SKM-1 (cell line): Measurements from ENCODE around the gene CYP46A1.

Source experiments
- DNase-seq: peaks from one replicate; lab custom pipeline; 2025; ENCODE audit not compliant: unreplicated experiment; lab: John Stamatoyannopoulos, UW

Gene CYP46A1

GRCh38 chr14:99727096-99727870, 43.2 kb downstream of the CYP46A1 start:
- DNase-seq = no peak

- DNase-seq = no peak
Measured at GRCh38 chr14:99728231-99728920, 44.3 kb downstream of the CYP46A1 start.

GRCh38 chr14:99728981-99729451, 44.9 kb downstream of the CYP46A1 start:
- DNase-seq = no peak

- no peak for DNase-seq
Measured at GRCh38 chr14:99729991-99730875, 46.1 kb downstream of the CYP46A1 start.

GRCh38 chr14:99730876-99731546, 46.9 kb downstream of the CYP46A1 start:
- no peak for DNase-seq

- no peak for DNase-seq
Measured at GRCh38 chr14:99731547-99732435, 47.7 kb downstream of the CYP46A1 start.

- DNase-seq = no peak
Measured at GRCh38 chr14:99732436-99733210, 48.5 kb downstream of the CYP46A1 start.

GRCh38 chr14:99733211-99733539, 49.1 kb downstream of the CYP46A1 start:
- no peak for DNase-seq

- no peak for DNase-seq
Measured at GRCh38 chr14:99733540-99734405, 49.7 kb downstream of the CYP46A1 start.

- DNase-seq = no peak
Measured at GRCh38 chr14:99734406-99735051, 50.4 kb downstream of the CYP46A1 start.

GRCh38 chr14:99735189-99736135, 51.4 kb downstream of the CYP46A1 start:
- DNase-seq = no peak

GRCh38 chr14:99736603-99737371, 52.7 kb downstream of the CYP46A1 start:
- DNase-seq = no peak

- DNase-seq = no peak
Measured at GRCh38 chr14:99737451-99737951, 53.4 kb downstream of the CYP46A1 start.

GRCh38 chr14:99737956-99738667, 54.0 kb downstream of the CYP46A1 start:
- DNase-seq = no peak

GRCh38 chr14:99740411-99740810, 56.3 kb downstream of the CYP46A1 start:
- DNase-seq = no peak
